Prostate gland (tissue), 2 donors: ENCODE data around the gene RABL3.

Source experiments
- POLR2A ChIP-seq: fragments of 450-650 bp; IDR thresholded peaks from one replicate; pipeline ENCODE4 v1.6.1; 2016; ENCODE audit warnings: antibody characterized with exemption, mild to moderate bottlenecking
- TF ChIP-seq, protein P1 (sequence below), 4 experiments: fragments of 200-600 bp in 2 of 4; fragments of 450-650 bp in 2 of 4; sonication (generic) in 2 of 4; IDR thresholded peaks; 1 replicate in 3 of 4; 2 replicates in 1 of 4; pipeline ENCODE4 v1.5.1; 2016 to 2019; ENCODE audit warnings: antibody characterized with exemption in 4 of 4, mild to moderate bottlenecking in 2 of 4, moderate library complexity in 2 of 4

DNA sequence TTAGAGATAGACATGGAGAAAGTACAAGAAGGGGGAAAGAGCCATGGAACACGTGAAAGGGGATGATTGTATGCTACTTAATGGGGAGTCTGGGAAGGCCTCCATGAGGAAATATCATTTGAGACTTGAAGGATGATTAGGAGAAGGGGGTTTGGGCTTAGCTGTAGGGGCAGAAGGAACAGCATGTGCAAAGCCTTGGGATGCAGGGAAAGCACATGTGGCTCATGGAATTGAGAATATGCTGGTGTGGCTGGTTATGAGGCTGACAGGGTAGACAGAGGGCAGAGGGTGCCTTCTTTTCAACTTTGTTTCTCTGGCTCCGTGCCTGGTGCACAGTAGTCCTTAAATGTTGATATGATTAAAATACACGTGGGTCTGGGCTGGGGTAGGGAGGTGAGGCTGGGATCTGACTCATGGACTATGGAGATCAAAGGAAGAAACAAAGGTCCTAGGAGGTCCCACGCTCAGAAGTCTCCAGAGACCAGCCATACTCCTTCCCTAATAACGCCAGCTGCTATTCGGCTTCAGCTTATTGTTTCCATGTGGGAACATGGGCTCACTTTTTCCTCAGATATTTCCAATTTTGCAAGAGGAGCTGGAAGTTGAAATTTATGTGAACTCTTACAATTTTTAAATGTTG is 1.4 kb upstream of the RABL3 start:
- no peak for TF ChIP-seq POLR2A
- TF ChIP-seq, protein P1, sequence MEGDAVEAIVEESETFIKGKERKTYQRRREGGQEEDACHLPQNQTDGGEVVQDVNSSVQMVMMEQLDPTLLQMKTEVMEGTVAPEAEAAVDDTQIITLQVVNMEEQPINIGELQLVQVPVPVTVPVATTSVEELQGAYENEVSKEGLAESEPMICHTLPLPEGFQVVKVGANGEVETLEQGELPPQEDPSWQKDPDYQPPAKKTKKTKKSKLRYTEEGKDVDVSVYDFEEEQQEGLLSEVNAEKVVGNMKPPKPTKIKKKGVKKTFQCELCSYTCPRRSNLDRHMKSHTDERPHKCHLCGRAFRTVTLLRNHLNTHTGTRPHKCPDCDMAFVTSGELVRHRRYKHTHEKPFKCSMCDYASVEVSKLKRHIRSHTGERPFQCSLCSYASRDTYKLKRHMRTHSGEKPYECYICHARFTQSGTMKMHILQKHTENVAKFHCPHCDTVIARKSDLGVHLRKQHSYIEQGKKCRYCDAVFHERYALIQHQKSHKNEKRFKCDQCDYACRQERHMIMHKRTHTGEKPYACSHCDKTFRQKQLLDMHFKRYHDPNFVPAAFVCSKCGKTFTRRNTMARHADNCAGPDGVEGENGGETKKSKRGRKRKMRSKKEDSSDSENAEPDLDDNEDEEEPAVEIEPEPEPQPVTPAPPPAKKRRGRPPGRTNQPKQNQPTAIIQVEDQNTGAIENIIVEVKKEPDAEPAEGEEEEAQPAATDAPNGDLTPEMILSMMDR (IDR thresholded peaks at IDR 0.05) = no peak
